Retinal pigment epithelial cell (primary cell): ENCODE data around the gene GDE1.

Experiments used
- DNase-seq: peaks from one replicate; pipeline ENCODE4 v3.0.0-alpha.2; 2010; ENCODE audit warnings: low read depth
- H3K4me3 ChIP-seq: 2 replicates; pipeline ENCODE4 v1.5.1; 2011; ENCODE audit warnings: mild to moderate bottlenecking, low read length, control low read depth, moderate library complexity
- TF ChIP-seq, protein P1 (sequence below): conservative IDR thresholded peaks from 2 replicates; pipeline ENCODE4 v1.5.1; 2011; ENCODE audit warnings: low read depth, low read length, control low read depth, inconsistent platforms

GDE1 gene

DNA sequence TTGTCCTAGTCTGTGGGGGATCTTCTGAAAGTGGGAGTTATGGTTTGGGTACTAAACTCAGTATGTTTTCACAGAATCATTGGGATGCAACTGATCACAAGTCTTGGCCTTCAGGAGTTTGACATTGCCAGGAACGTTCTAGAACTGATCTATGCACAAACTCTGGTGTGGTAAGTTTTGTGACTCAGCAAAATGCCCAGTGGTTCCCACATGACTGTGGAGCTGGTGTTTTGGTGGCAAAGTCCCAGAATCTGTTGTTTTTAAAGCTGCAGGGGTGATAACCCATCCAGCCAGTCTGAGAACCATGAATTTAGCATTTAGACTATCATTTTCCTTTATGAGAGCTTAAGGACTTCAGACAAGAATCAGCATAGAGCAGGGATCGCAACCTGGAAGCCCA is 40.6 kb downstream of the GDE1 start:
- no peak for DNase-seq
- no peak overlapping the region for H3K4me3 ChIP-seq
- TF ChIP-seq, protein P1, sequence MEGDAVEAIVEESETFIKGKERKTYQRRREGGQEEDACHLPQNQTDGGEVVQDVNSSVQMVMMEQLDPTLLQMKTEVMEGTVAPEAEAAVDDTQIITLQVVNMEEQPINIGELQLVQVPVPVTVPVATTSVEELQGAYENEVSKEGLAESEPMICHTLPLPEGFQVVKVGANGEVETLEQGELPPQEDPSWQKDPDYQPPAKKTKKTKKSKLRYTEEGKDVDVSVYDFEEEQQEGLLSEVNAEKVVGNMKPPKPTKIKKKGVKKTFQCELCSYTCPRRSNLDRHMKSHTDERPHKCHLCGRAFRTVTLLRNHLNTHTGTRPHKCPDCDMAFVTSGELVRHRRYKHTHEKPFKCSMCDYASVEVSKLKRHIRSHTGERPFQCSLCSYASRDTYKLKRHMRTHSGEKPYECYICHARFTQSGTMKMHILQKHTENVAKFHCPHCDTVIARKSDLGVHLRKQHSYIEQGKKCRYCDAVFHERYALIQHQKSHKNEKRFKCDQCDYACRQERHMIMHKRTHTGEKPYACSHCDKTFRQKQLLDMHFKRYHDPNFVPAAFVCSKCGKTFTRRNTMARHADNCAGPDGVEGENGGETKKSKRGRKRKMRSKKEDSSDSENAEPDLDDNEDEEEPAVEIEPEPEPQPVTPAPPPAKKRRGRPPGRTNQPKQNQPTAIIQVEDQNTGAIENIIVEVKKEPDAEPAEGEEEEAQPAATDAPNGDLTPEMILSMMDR: no peak

DNA sequence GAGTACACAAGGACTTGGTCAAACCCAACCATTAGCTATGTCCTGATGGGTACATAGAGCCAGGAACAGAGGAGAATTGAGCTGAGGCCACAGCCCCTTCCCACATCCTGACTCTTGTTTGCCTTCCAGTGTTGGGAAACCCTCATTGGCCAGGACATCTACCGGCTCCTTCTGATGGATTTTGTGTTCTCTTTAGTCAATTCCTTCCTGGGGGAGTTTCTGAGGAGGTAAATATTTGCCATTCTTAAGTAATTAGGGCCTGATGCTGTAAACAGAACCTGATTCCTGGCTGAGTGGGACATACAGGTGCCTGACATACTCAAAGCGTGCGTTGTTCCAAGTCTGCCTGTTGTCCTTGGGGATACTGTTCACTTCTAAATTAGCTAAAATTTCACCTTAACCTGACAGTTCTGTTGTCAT is 42.6 kb downstream of the GDE1 start:
- DNase-seq: no peak
- no peak overlapping the region for H3K4me3 ChIP-seq
- TF ChIP-seq, protein P1: no peak

DNA sequence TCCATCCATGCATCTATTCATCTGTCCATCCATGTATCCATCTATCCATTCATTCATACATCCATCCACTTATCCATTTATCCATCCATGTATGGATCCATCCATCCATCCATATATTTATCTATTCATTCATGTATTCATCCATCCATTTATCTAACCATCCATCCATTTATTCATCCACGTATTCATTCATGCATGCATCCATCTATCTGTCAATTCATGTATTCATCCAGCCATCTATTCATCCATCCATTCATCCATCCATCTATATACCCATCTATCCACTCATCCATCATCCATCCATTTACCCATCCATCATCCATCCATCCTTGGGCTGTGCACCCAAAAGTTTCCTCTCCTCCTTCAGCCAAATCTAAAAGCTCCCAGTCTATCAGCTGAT is 43.4 kb downstream of the GDE1 start:
- TF ChIP-seq, protein P1: no peak
- DNase-seq: no peak
- H3K4me3 ChIP-seq: no peak overlapping the region

DNA sequence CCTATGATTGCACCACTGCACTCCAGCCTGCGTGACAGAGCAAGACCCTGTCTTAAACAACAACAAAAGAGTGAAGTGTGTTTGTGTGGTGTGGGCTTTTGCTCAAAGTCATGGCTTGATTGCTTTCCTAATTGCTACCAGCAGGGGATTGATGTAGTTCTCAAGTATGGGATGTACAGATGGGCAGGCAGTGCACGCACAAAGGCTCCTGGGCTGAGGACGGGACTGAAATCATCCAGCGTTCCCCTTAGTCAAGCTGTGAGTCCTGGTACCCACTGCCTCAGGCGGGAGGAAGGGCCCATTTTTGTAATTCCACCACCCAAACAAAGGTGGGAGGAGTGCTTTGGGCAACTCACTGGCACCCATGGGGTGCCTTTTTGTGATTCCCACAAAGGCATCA is 47.3 kb downstream of the GDE1 start:
- H3K4me3 ChIP-seq: no peak overlapping the region
- TF ChIP-seq, protein P1: peak; percentile 10
- DNase-seq: no peak

DNA sequence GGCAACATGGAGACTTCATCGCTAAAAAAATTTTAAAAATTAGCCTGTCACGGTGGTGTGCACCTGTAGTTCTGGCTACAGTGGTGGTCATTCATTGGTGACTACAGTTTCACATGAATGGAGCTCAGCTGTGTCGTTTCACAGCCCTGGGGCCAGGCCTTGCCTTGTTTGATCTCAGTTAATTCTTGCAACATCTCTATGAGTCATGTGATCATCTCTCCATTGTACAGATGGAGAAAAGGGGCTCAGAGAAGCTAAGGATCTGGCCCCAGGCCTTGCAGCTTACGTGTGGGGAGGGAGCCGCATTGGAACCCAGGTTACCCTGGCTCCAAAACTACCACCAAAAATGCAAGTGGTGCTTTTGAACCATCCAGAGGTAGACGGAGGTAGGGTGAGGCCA is 49.4 kb downstream of the GDE1 start:
- TF ChIP-seq, protein P1: no peak
- no peak for DNase-seq
- H3K4me3 ChIP-seq: no peak overlapping the region

DNA sequence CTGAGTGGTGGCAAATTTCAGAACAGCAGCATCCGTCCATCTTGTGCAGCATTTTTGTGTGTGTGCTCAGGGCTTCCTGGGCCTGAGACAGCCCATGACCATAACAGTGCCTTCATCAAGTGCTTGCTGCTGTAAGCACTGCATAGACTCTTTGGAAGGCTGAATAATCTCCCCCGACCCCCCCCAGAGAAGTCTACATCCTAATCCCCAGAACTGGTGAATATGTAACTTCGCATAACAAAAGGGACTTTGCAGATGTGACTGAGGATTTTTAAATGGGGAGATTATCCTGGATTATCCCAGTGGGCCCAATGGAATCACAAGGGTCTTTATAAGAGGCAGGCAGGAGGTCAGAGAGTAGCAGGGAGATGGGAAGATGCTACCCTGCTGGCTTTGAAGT is 53.6 kb downstream of the GDE1 start:
- H3K4me3 ChIP-seq: no peak overlapping the region
- DNase-seq: no peak
- TF ChIP-seq, protein P1: no peak

DNA sequence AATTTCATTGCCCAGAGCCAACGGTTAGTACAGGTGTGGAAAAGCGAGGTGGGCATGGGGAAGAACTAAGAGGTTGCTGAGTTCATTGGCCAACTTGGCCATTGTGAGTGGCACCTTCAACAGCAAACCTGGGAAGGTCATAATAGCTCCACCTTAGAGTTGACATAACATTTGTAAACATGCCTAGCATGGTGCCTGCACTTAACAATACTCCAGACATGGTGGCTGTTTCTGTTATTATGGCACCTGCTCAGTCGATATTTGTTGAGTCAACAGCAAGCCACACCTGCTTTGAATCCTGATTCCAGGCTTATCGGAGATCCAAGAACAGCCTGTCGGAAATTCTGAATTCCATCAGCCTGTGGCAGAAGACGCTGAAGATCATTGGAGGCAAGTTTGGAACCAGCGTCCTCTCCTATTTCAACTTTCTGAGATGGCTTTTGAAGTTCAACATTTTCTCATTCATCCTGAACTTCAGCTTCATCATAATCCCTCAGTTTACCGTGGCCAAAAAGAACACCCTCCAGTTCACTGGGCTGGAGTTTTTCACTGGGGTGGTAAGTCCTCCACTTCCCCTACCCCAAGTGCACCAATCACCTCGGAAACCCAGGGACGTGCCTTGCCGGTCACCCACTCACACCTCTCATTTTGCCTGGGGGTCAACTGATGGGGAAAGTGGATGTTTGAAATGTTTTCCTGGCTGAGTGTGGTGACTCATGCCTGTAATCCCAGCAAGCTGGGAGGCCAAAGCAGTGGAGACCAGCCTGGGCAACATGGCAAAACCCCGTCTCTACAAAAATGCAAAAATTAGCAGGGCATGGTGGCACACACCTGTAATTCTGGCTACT is 58.2 kb downstream of the GDE1 start:
- no peak overlapping the region for H3K4me3 ChIP-seq
- TF ChIP-seq, protein P1: no peak
- DNase-seq: no peak
